Activated T-cell treated with anti-CD3 and anti-CD28 coated beads, Interleukin-2, amount 50 U/mL, for 4 hours (primary cell): ENCODE measurements around the gene YWHAE. TPM values are rescaled to one million over a fixed set of nuclear protein-coding genes. Genes with fewer than 3 reads are reported as not detected.
A peak's percentile ranks its signal among the peaks of the same experiment; 100 is the strongest.
"Not testable (repeated sequence)": the region's sequence is repeated elsewhere in the genome, so short reads cannot be mapped to it uniquely, and the experiment has no call there.

ENCODE experiments used
- ATAC-seq, 2 donors: fragments of 200-7000 bp; cut with Tn5 transposase; one replicate each; pipeline ENCODE4 v1.10.0; 2021
- DNase-seq: peaks from one replicate; pipeline ENCODE4 v3.0.0-alpha.2; 2020
- H3K27me3 Mint-ChIP-seq: one replicate; pipeline ENCODE4 v1.8.0; 2021; ENCODE audit warnings: low read depth, mixed read lengths
- H3K36me3 Mint-ChIP-seq: one replicate; pipeline ENCODE4 v1.8.0; 2022; ENCODE audit warnings: mixed read lengths; ENCODE audit not compliant: insufficient read depth
- H3K4me1 Mint-ChIP-seq: one replicate; pipeline ENCODE4 v1.8.0; 2021; ENCODE audit warnings: low read depth, mixed read lengths
- H3K4me3 Mint-ChIP-seq: one replicate; pipeline ENCODE4 v1.8.0; 2021; ENCODE audit warnings: mild to moderate bottlenecking, moderate library complexity, mixed read lengths
- H3K9me3 Mint-ChIP-seq: one replicate; pipeline ENCODE4 v1.8.0; 2021; ENCODE audit warnings: mixed read lengths
- total RNA-seq, 3 donors: library from RNA; stranded (reverse); gene quantifications; one replicate each; pipeline ENCODE4 v1.2.1, GENCODE V29; 2021

YWHAE gene
- 100 to 1,000 TPM; 470 to 529 (median 478) TPM for total RNA-seq

GRCh38 chr17:1399679-1400512 lies at the start of gene YWHAE:
YWHAE (minus strand) TSS chr17:1400222; CDS start chr17:1400110, 112 bp downstream.
- no peaks in the 10 kb centered on the region for H3K9me3 Mint-ChIP-seq
- DNase-seq (peak; percentile 96), ATAC-seq (peak; percentile 94 to 95)
- H3K36me3 Mint-ChIP-seq = peaks cover 20% of the 10 kb centered on the region
- no peaks in the 10 kb centered on the region for H3K27me3 Mint-ChIP-seq
- peak within 1 kb of the TSS; percentile 89 for H3K4me3 Mint-ChIP-seq
- peaks cover 28% of the 10 kb centered on the region for H3K4me1 Mint-ChIP-seq

- peaks cover 16% of the 10 kb centered on the region for H3K36me3 Mint-ChIP-seq
- H3K4me1 Mint-ChIP-seq = peaks cover 61% of the 10 kb centered on the region
- no peak overlapping the region for H3K4me3 Mint-ChIP-seq
- DNase-seq (no peak), ATAC-seq (no peak)
- no peaks in the 10 kb centered on the region for H3K27me3 Mint-ChIP-seq
- H3K9me3 Mint-ChIP-seq = no peaks in the 10 kb centered on the region
Observed at GRCh38 chr17:1449412-1449967, 49.5 kb upstream of the YWHAE start.

- Mint-ChIP-seq H3K4me1 (peaks cover 41% of the 10 kb centered on the region), H3K27me3 (no peaks in the 10 kb centered on the region), H3K9me3 (no peaks in the 10 kb centered on the region), H3K36me3 (peaks cover 10% of the 10 kb centered on the region), H3K4me3 (no peak overlapping the region)
- no peak for ATAC-seq
- no peak for DNase-seq
Observed at GRCh38 chr17:1447052-1447451, 47.0 kb upstream of the YWHAE start.

GRCh38 chr17:1446201-1446600 lies 46.2 kb upstream of the YWHAE start:
- H3K27me3 Mint-ChIP-seq = no peaks in the 10 kb centered on the region
- no peak for ATAC-seq
- H3K4me3 Mint-ChIP-seq = no peak overlapping the region
- H3K9me3 Mint-ChIP-seq = no peaks in the 10 kb centered on the region
- peaks cover 9% of the 10 kb centered on the region for H3K36me3 Mint-ChIP-seq
- H3K4me1 Mint-ChIP-seq = peaks cover 35% of the 10 kb centered on the region
- DNase-seq = no peak

DNA sequence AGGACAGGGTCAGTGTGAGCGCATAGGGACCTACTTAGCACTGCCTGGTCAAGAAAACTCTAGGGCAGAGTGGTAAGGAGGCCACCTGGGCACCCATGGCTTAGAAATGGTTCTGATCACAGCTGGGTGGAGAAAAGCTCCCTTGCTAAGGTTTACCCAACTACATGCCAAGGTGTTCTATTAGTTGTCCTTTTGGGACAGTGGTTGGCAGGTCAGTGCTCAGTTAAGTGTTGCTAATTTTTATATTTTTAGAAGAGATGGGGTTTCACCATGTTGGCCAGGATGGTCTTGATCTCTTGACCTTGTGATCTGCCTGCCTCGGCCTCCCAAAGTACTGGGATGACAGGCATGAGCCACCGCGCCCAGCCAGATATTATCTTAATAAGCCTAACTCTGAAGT lies 45.7 kb upstream of the YWHAE start:
- H3K36me3 Mint-ChIP-seq, H3K4me3 Mint-ChIP-seq, DNase-seq, H3K27me3 Mint-ChIP-seq, ATAC-seq, H3K9me3 Mint-ChIP-seq: not testable (repeated sequence)
- peaks cover 35% of the 10 kb centered on the region for H3K4me1 Mint-ChIP-seq

DNA sequence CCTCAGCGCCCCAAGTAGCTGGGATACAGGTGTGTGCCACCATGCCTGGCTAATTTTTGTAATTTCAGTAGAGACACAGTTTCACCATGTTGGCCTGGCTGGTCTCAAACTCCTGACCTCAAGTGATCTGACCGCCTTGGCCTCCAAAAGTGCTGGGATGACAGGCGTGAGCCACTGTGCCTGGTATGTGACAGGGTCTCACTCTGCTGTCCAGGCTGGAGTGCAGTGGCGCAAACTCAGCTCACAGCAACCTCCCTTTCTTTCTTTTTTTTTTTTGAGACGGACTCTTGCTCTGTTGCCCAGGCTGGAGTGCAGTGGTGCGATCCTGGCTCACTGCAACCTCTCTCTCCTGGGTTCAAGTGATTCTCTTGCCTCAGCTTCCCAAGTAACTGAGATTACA lies 42.7 kb upstream of the YWHAE start:
- H3K9me3 Mint-ChIP-seq, DNase-seq, ATAC-seq, H3K27me3 Mint-ChIP-seq, H3K36me3 Mint-ChIP-seq, H3K4me3 Mint-ChIP-seq: not testable (repeated sequence)
- peaks cover 30% of the 10 kb centered on the region for H3K4me1 Mint-ChIP-seq

GRCh38 chr17:1442187-1442586 lies 42.2 kb upstream of the YWHAE start:
- Mint-ChIP-seq H3K27me3 (no peaks in the 10 kb centered on the region), H3K4me3 (no peak overlapping the region), H3K36me3 (peaks cover 4% of the 10 kb centered on the region), H3K4me1 (peaks cover 26% of the 10 kb centered on the region), H3K9me3 (no peaks in the 10 kb centered on the region)
- ATAC-seq = no peak
- DNase-seq = no peak

DNA sequence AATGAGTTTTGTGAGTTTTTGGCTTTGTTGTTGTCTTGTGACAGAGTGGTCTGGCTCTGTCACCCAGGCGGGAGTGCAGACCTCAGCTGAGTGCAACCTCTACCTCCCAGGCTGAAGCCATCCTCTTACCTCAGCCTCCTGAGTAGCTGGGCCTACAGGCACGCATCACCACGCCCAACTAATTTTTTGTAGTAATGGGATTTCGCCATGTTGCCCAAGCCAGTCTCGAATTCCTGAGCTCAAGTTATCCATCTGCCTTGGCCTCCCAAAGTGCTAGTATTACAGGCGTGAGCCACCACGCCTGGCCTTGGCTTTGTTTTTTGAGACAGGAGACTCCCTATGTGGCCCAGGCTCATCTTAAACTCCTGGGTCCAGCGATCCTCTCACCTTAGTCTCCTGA lies 40.9 kb upstream of the YWHAE start:
- no peak for DNase-seq
- H3K4me1 Mint-ChIP-seq = peaks cover 16% of the 10 kb centered on the region
- H3K4me3 Mint-ChIP-seq = no peak overlapping the region
- H3K27me3 Mint-ChIP-seq = no peaks in the 10 kb centered on the region
- no peaks in the 10 kb centered on the region for H3K9me3 Mint-ChIP-seq
- no peak for ATAC-seq
- peaks cover 13% of the 10 kb centered on the region for H3K36me3 Mint-ChIP-seq

- Mint-ChIP-seq H3K36me3 (peaks cover 17% of the 10 kb centered on the region), H3K4me3 (no peak overlapping the region), H3K27me3 (no peaks in the 10 kb centered on the region), H3K9me3 (no peaks in the 10 kb centered on the region), H3K4me1 (peaks cover 15% of the 10 kb centered on the region)
- DNase-seq (no peak), ATAC-seq (no peak)
Observed at GRCh38 chr17:1438593-1439083, 38.6 kb upstream of the YWHAE start.

- H3K27me3 Mint-ChIP-seq = no peaks in the 10 kb centered on the region
- H3K36me3 Mint-ChIP-seq = peaks cover 28% of the 10 kb centered on the region
- no peak overlapping the region for H3K4me3 Mint-ChIP-seq
- peaks cover 29% of the 10 kb centered on the region for H3K4me1 Mint-ChIP-seq
- DNase-seq = no peak
- ATAC-seq = no peak
- H3K9me3 Mint-ChIP-seq = no peaks in the 10 kb centered on the region
Observed at GRCh38 chr17:1435326-1435725, 35.3 kb upstream of the YWHAE start.

- H3K9me3 Mint-ChIP-seq = no peaks in the 10 kb centered on the region
- DNase-seq = no peak
- H3K4me1 Mint-ChIP-seq = peaks cover 27% of the 10 kb centered on the region
- no peak for ATAC-seq
- no peaks in the 10 kb centered on the region for H3K27me3 Mint-ChIP-seq
- H3K4me3 Mint-ChIP-seq = no peak overlapping the region
- peaks cover 28% of the 10 kb centered on the region for H3K36me3 Mint-ChIP-seq
Observed at GRCh38 chr17:1434150-1434549, 34.1 kb upstream of the YWHAE start.

DNA sequence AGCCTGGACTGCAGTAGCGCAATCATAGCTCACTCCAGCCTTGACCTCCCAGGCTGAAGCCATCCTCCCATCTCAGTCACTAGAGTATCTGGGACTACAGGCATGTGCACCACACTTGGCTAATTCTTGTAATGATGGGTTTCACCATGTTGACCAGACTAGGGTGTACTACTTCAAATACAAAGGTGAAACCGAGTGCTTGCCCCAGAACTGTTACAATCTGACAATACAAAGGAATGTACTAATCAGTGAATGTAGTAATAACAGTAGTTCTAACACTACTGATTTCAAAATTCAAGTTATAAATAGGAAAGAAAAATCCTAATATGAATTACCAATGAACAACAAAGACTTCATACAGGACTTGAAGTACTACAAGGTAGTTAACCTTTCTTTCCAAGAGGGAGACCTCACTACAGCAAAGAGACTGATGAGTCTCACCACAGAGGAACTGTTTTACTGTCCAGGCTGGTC lies 31.6 kb upstream of the YWHAE start:
- ATAC-seq = peak; percentile 67 to 75
- no peaks in the 10 kb centered on the region for H3K9me3 Mint-ChIP-seq

GRCh38 chr17:1423456-1424135 lies 23.6 kb upstream of the YWHAE start:
- Mint-ChIP-seq H3K27me3 (no peaks in the 10 kb centered on the region), H3K9me3 (no peaks in the 10 kb centered on the region), H3K4me1 (peaks cover 12% of the 10 kb centered on the region), H3K4me3 (no peak overlapping the region), H3K36me3 (peaks cover 19% of the 10 kb centered on the region)
- ATAC-seq (no peak), DNase-seq (no peak)

More for the DNA sequence above, 31.6 kb upstream of the YWHAE start:
- no peak for DNase-seq
- no peak overlapping the region for H3K4me3 Mint-ChIP-seq
- peaks cover 18% of the 10 kb centered on the region for H3K4me1 Mint-ChIP-seq
- no peaks in the 10 kb centered on the region for H3K27me3 Mint-ChIP-seq
- peaks cover 27% of the 10 kb centered on the region for H3K36me3 Mint-ChIP-seq

DNA sequence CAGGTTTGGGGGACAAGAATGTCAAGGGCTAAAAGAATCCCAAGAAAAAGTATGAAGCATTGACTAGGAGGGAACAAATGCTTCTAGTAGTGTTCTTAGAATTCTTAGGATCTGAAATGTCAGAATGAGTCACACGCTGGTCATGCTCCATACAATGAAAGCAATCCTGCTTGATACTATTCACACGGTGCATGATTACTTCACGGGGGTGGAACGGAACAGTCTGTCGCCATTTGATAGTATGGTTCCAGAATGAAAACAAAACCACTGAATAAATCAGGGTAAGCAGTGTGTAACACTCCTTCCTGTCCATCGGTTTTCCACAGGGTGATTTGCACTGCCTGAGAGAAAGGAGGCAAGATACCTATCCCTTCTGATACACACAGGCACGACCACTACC lies 22.9 kb upstream of the YWHAE start:
- DNase-seq = peak; percentile 7
- Mint-ChIP-seq H3K36me3 (peaks cover 20% of the 10 kb centered on the region), H3K4me1 (peaks cover 12% of the 10 kb centered on the region), H3K4me3 (no peak overlapping the region), H3K27me3 (no peaks in the 10 kb centered on the region), H3K9me3 (no peaks in the 10 kb centered on the region)
- peak in 1 of 2 donors; percentile 63 for ATAC-seq
